DND-41 (cell line): ENCODE data around the gene CCL17.

ENCODE experiments used
- ATAC-seq: fragments of 200-7000 bp; cut with Tn5 transposase; 3 replicates; pipeline ENCODE4 v1.9.1; 2021; ENCODE audit warnings: low read depth; ENCODE audit not compliant: insufficient read depth
- DNase-seq: peaks from one replicate; pipeline ENCODE4 v3.0.0-alpha.2; 2020
- H2AFZ ChIP-seq: 2 replicates; pipeline ENCODE4 v1.6.0; 2012; ENCODE audit warnings: low read depth, low read length
- H3K27ac ChIP-seq: 2 replicates; pipeline ENCODE4 v1.5.1; 2012; ENCODE audit warnings: low read length, inconsistent platforms
- H3K27me3 ChIP-seq: fragments of 200-600 bp; sonication (generic); 2 replicates; pipeline ENCODE4 v1.6.0; 2012; ENCODE audit warnings: low read length, mild to moderate bottlenecking, inconsistent platforms; ENCODE audit not compliant: insufficient read depth, poor library complexity
- H3K36me3 ChIP-seq: 2 replicates; pipeline ENCODE4 v1.5.1; 2012; ENCODE audit warnings: low read length, inconsistent platforms; ENCODE audit not compliant: insufficient read depth
- H3K4me1 ChIP-seq: 2 replicates; pipeline ENCODE4 v1.5.1; 2012; ENCODE audit warnings: mild to moderate bottlenecking, low read length; ENCODE audit not compliant: insufficient read depth
- H3K4me2 ChIP-seq: 2 replicates; pipeline ENCODE4 v1.6.0; 2012; ENCODE audit warnings: mild to moderate bottlenecking, moderate library complexity, low read length, inconsistent platforms; ENCODE audit not compliant: insufficient read depth
- H3K4me3 ChIP-seq, 2 experiments: fragments of 200-600 bp in 1 of 2; shearing (Covaris generic) in 1 of 2; 2 replicates each; pipeline ENCODE4 v1.5.1; 2012 to 2016; ENCODE audit warnings: inconsistent platforms in 2 of 2, low read length in 2 of 2, mild to moderate bottlenecking in 2 of 2, low read depth in 1 of 2, moderate library complexity in 1 of 2
- H3K79me2 ChIP-seq: 2 replicates; pipeline ENCODE4 v1.6.0; 2012; ENCODE audit warnings: low read length, inconsistent platforms; ENCODE audit not compliant: insufficient read depth
- H3K9ac ChIP-seq: 2 replicates; pipeline ENCODE4 v1.6.0; 2012; ENCODE audit warnings: low read depth, mild to moderate bottlenecking, inconsistent platforms, low read length, moderate library complexity
- H3K9me3 ChIP-seq: 2 replicates; pipeline ENCODE4 v1.5.1; 2012; ENCODE audit warnings: low read length, moderate library complexity, mild to moderate bottlenecking, inconsistent platforms; ENCODE audit not compliant: insufficient read depth, severe bottlenecking
- H4K20me1 ChIP-seq: 2 replicates; pipeline ENCODE4 v1.6.0; 2012; ENCODE audit warnings: low read length; ENCODE audit not compliant: insufficient read depth
- EZH2 ChIP-seq: IDR thresholded peaks from 3 replicates; pipeline ENCODE4 v1.6.1; 2012; ENCODE audit warnings: borderline replicate concordance, low read depth, mild to moderate bottlenecking, moderate library complexity, low read length, inconsistent platforms; ENCODE audit not compliant: severe bottlenecking
- TF ChIP-seq, protein P1 (sequence below): IDR thresholded peaks from 2 replicates; pipeline ENCODE4 v1.5.1; 2012; ENCODE audit warnings: borderline replicate concordance, low read length, moderate library complexity, mild to moderate bottlenecking; ENCODE audit not compliant: poor library complexity, severe bottlenecking; ENCODE audit errors: extremely low read depth

Gene CCL17

GRCh38 chr16:57430955-57431354 lies 26.4 kb downstream of the CCL17 start:
- H3K27me3 ChIP-seq = no peaks in the 10 kb centered on the region
- no peak overlapping the region for H3K4me2 ChIP-seq
- H3K4me3 ChIP-seq = no peak overlapping the region
- no peak overlapping the region for H3K27ac ChIP-seq
- DNase-seq (no peak), ATAC-seq (no peak)
- H4K20me1 ChIP-seq = no peaks in the 10 kb centered on the region
- no peaks in the 10 kb centered on the region for H3K79me2 ChIP-seq
- H3K9ac ChIP-seq = no peak overlapping the region
- TF ChIP-seq EZH2 = no peak
- TF ChIP-seq, protein P1, sequence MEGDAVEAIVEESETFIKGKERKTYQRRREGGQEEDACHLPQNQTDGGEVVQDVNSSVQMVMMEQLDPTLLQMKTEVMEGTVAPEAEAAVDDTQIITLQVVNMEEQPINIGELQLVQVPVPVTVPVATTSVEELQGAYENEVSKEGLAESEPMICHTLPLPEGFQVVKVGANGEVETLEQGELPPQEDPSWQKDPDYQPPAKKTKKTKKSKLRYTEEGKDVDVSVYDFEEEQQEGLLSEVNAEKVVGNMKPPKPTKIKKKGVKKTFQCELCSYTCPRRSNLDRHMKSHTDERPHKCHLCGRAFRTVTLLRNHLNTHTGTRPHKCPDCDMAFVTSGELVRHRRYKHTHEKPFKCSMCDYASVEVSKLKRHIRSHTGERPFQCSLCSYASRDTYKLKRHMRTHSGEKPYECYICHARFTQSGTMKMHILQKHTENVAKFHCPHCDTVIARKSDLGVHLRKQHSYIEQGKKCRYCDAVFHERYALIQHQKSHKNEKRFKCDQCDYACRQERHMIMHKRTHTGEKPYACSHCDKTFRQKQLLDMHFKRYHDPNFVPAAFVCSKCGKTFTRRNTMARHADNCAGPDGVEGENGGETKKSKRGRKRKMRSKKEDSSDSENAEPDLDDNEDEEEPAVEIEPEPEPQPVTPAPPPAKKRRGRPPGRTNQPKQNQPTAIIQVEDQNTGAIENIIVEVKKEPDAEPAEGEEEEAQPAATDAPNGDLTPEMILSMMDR = no peak
- no peak overlapping the region for H2AFZ ChIP-seq
- no peaks in the 10 kb centered on the region for H3K9me3 ChIP-seq
- no peaks in the 10 kb centered on the region for H3K4me1 ChIP-seq
- H3K36me3 ChIP-seq = peaks cover 79% of the 10 kb centered on the region

- H4K20me1 ChIP-seq = no peaks in the 10 kb centered on the region
- H3K36me3 ChIP-seq = peaks cover 89% of the 10 kb centered on the region
- no peak for ATAC-seq
Observed at GRCh38 chr16:57432505-57432904, 27.9 kb downstream of the CCL17 start.

DNA sequence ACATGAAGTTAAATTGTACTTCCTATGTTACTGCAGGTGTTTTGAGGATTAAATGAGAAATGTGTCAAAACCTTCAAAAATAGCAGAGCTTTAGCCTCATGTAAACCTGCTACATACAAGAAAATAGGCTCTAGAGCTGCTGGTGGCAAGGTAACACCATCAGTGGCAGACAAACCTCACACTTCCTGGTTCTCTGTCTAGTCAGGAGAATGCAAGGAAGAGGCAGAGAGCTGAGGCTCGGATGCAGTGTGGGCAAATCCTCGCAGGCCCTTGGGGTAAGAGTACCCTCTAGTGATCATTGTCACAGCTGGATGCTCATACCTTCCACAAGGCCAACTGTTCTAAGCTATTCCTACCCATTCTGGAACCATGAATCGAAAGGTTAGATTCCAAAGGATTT lies 28.4 kb downstream of the CCL17 start:
- no peaks in the 10 kb centered on the region for H4K20me1 ChIP-seq
- H3K9ac ChIP-seq = no peak overlapping the region
- H3K4me1 ChIP-seq = no peaks in the 10 kb centered on the region
- H3K4me3 ChIP-seq = no peak overlapping the region
- no peaks in the 10 kb centered on the region for H3K27me3 ChIP-seq
- DNase-seq = no peak
- no peak overlapping the region for H2AFZ ChIP-seq
- H3K9me3 ChIP-seq = no peaks in the 10 kb centered on the region
- ATAC-seq = no peak
- H3K79me2 ChIP-seq = no peaks in the 10 kb centered on the region
- no peak overlapping the region for H3K27ac ChIP-seq
- peaks cover 92% of the 10 kb centered on the region for H3K36me3 ChIP-seq
- TF ChIP-seq, protein P1 = no peak
- TF ChIP-seq EZH2 = no peak
- no peak overlapping the region for H3K4me2 ChIP-seq

More at GRCh38 chr16:57432505-57432904, 27.9 kb downstream of the CCL17 start:
- no peak for DNase-seq
- no peaks in the 10 kb centered on the region for H3K9me3 ChIP-seq
- H3K4me3 ChIP-seq = no peak overlapping the region
- H3K4me2 ChIP-seq = no peak overlapping the region
- H3K27ac ChIP-seq = no peak overlapping the region
- H3K4me1 ChIP-seq = no peaks in the 10 kb centered on the region
- no peak overlapping the region for H2AFZ ChIP-seq
- H3K9ac ChIP-seq = no peak overlapping the region
- H3K27me3 ChIP-seq = no peaks in the 10 kb centered on the region
- TF ChIP-seq EZH2 = no peak
- TF ChIP-seq, protein P1 = no peak
- no peaks in the 10 kb centered on the region for H3K79me2 ChIP-seq

- Histone ChIP-seq H3K79me2 (no peaks in the 10 kb centered on the region), H2AFZ (no peak overlapping the region), H3K9me3 (no peaks in the 10 kb centered on the region), H3K36me3 (peaks cover 92% of the 10 kb centered on the region), H3K27ac (no peak overlapping the region), H3K4me1 (no peaks in the 10 kb centered on the region), H4K20me1 (no peaks in the 10 kb centered on the region), H3K9ac (no peak overlapping the region), H3K27me3 (no peaks in the 10 kb centered on the region), H3K4me3 (no peak overlapping the region), H3K4me2 (no peak overlapping the region)
- DNase-seq (no peak), ATAC-seq (no peak)
- TF ChIP-seq EZH2 = no peak
- TF ChIP-seq, protein P1 = no peak
Observed at GRCh38 chr16:57434003-57434402, 29.4 kb downstream of the CCL17 start.
